ENCODE measurements around the gene PROSER3. TPM values are rescaled to one million over a fixed set of nuclear protein-coding genes. Genes with fewer than 3 reads are reported as not detected.

The PROSER3 gene
- total and polyA plus RNA-seq, 4 donors: 10.0 to 32.2 (median 12.1) TPM

DNA sequence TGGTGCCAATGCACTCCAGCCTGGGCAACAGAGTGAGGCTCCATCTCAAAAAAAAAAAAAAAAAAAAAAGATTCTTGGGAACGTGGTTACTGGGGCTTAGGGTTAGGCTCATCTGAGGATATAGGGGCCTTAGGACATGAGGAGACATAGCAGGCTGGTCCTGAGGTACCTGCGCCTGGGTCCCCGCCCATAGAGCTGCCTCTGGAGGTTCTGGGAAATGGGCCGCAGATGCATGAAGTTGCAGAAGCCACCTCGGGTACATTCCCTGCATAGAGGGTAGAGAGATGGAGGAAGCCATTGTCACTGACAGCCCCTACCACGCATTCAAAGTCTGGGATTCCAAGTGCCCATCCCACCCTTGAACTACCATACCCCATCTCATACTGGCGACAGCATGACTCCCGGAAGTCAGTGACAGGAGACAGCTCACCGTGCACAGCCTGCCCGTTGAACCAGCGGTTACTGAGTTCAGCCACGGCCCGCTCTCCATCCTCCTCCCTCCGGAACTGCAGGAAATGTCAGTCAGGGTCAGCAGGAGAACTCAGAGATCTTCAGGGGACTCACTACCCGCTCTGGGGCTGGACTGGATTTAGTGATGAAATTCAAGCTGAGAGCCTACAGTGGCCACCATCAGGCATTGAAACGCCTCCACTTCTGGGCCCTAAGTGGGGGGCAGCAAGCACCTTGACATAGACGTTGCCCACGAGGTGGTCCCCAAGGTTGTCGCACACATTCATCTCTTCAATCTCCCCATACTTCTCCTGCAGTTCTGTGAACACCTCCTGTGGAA lies 14.1 kb upstream of the PROSER3 start:
- Histone ChIP-seq H3K4me1 (ENCODE audit: control insufficient read depth in 5 of 5, insufficient read depth in 5 of 5, low read length in 5 of 5) (peaks cover 0 to 33% (median 8%) of the 10 kb centered on the region in 5 donors), H3K9ac (ENCODE audit: insufficient read depth in 1 of 2, low read length in 2 of 2) (no peak overlapping the region), H3K27ac (ENCODE audit: low read depth in 1 of 2, low read length in 1 of 2) (peak overlapping the region in 1 of 2 donors; percentile 99), H3K4me3 (no peak overlapping the region), H3K27me3 (ENCODE audit: control insufficient read depth in 3 of 3, insufficient read depth in 3 of 3, low read length in 2 of 3) (no peaks in the 10 kb centered on the region), H3K36me3 (ENCODE audit: control insufficient read depth in 4 of 4, insufficient read depth in 4 of 4, low read length in 4 of 4) (peaks cover 0 to 9% (median 3%) of the 10 kb centered on the region in 4 donors), H3K9me3 (ENCODE audit: control insufficient read depth in 4 of 4, insufficient read depth in 3 of 4, low read length in 3 of 4) (no peaks in the 10 kb centered on the region)
- no peak for ATAC-seq (ENCODE audit: insufficient read depth, low FRiP score)
- WGBS, 2 donors: 88 to 89% methylated on average over 19 of the region's 19 CpGs
- DNase-seq: no peak
- TF ChIP-seq CTCF (IDR thresholded peaks at IDR 0.05; ENCODE audit: control extremely low read depth, extremely low read depth): no peak

- H3K9me3 ChIP-seq (ENCODE audit: control insufficient read depth in 4 of 4, insufficient read depth in 3 of 4, low read length in 3 of 4): no peaks in the 10 kb centered on the region
- H3K27me3 ChIP-seq (ENCODE audit: control insufficient read depth in 3 of 3, insufficient read depth in 3 of 3, low read length in 2 of 3): no peaks in the 10 kb centered on the region
- H3K4me1 ChIP-seq (ENCODE audit: control insufficient read depth in 5 of 5, insufficient read depth in 5 of 5, low read length in 5 of 5): peaks cover 0 to 38% (median 13%) of the 10 kb centered on the region in 5 donors
- peak overlapping the region; percentile 75 for H3K4me3 ChIP-seq
- peak; percentile 20 for TF ChIP-seq CTCF (IDR thresholded peaks at IDR 0.05; ENCODE audit: control extremely low read depth, extremely low read depth)
- 8 to 10% methylated on average over 31 to 41 of the region's 41 CpGs for WGBS, 2 donors
- peaks cover 0 to 9% (median 2%) of the 10 kb centered on the region in 4 donors for H3K36me3 ChIP-seq (ENCODE audit: control insufficient read depth in 4 of 4, insufficient read depth in 4 of 4, low read length in 4 of 4)
- peak overlapping the region; percentile 90 to 99 for H3K27ac ChIP-seq (ENCODE audit: low read depth in 1 of 2, low read length in 1 of 2)
- peak overlapping the region; percentile 66 to 89 for H3K9ac ChIP-seq (ENCODE audit: insufficient read depth in 1 of 2, low read length in 2 of 2)
- DNase-seq (peak; percentile 96 to 98 (median 97)), ATAC-seq (ENCODE audit: insufficient read depth, low FRiP score) (peak; percentile 76)
Measured at GRCh38 chr19:35744430-35745327, 13.3 kb upstream of the PROSER3 start.

GRCh38 chr19:35745328-35746086 lies 12.5 kb upstream of the PROSER3 start, which contains the start of the genes PSENEN and U2AF1L4:
Gene PSENEN, plus strand, starts transcription at chr19:35745651. Its CDS starts 280 bp downstream, at chr19:35745931.
Gene U2AF1L4, minus strand, starts transcription at chr19:35745418. Its CDS starts 27 bp downstream, at chr19:35745391.
- TF ChIP-seq CTCF (IDR thresholded peaks at IDR 0.05; ENCODE audit: control extremely low read depth, extremely low read depth): no peak
- Histone ChIP-seq H3K4me1 (ENCODE audit: control insufficient read depth in 5 of 5, insufficient read depth in 5 of 5, low read length in 5 of 5) (peaks cover 0 to 34% (median 12%) of the 10 kb centered on the region in 5 donors), H3K36me3 (ENCODE audit: control insufficient read depth in 4 of 4, insufficient read depth in 4 of 4, low read length in 4 of 4) (peaks cover 0 to 9% (median 2%) of the 10 kb centered on the region in 4 donors), H3K27ac (ENCODE audit: low read depth in 1 of 2, low read length in 1 of 2) (peak within 1 kb of the TSS; percentile 90 to 99), H3K9me3 (ENCODE audit: control insufficient read depth in 4 of 4, insufficient read depth in 3 of 4, low read length in 3 of 4) (no peaks in the 10 kb centered on the region), H3K27me3 (ENCODE audit: control insufficient read depth in 3 of 3, insufficient read depth in 3 of 3, low read length in 2 of 3) (no peaks in the 10 kb centered on the region), H3K4me3 (peak within 1 kb of the TSS; percentile 75), H3K9ac (ENCODE audit: insufficient read depth in 1 of 2, low read length in 2 of 2) (peak within 1 kb of the TSS; percentile 73 to 89)
- ATAC-seq (ENCODE audit: insufficient read depth, low FRiP score) (peak; percentile 80), DNase-seq (peak; percentile 99 to 100 (median 100))
- 0 to 1% methylated on average over 40 of the region's 40 CpGs for WGBS, 2 donors
